ENCODE results near the gene OR2V1.
"Not testable (repeated sequence)": the region's sequence is repeated elsewhere in the genome, so short reads cannot be mapped to it uniquely, and the experiment has no call there.

Gene OR2V1

GRCh38 chr5:181160152-181160754 lies 29.3 kb upstream of the OR2V1 start:
- peak; percentile 33 to 53 for DNase-seq

DNA sequence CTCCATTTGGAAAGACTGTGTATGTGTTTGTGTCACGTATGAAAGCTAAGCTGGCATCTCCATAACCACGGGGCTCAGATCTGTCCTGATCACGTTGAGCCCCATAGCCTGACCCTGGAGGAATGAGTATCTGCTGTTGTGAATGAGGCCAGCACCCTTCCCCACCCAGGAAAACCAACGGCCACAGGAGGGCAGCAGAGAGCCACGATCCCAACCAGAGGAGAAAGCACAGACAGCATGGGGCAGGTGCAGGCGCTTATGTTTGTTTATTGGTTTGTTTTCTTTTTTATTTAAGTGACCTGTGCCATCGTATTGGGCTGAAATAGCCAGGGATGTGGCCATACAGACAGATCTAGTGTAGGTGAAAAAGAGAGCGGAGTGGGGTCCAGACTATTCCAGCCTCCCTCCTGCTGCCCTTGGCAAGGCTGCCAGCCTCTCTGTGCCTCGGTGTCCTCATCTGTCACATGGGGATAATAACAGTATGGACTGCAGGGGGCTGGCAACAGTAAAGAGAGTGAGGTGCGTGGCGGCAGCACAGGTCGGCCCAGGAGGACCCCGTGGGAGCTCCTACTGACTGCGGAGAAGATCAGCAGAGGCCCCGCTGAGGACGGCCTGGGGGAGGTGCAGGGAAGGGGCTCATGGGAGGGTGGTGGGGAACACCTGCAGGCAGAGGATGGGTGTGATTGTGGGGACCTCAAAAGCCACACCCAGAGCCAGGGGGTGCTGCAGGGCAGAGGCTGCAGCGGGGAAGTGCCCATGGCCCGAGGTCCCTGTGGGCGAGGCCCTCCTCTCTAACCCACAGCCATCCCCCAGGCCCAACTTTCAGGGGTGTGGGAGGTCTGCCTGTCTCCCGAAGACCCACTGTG lies 28.6 kb upstream of the OR2V1 start:
- peak in 1 of 2 experiments; percentile 63 for DNase-seq

GRCh38 chr5:181158869-181159268 lies 27.9 kb upstream of the OR2V1 start:
- DNase-seq: no peak

- DNase-seq: no peak
Measured at GRCh38 chr5:181156758-181157157, 25.8 kb upstream of the OR2V1 start.

DNA sequence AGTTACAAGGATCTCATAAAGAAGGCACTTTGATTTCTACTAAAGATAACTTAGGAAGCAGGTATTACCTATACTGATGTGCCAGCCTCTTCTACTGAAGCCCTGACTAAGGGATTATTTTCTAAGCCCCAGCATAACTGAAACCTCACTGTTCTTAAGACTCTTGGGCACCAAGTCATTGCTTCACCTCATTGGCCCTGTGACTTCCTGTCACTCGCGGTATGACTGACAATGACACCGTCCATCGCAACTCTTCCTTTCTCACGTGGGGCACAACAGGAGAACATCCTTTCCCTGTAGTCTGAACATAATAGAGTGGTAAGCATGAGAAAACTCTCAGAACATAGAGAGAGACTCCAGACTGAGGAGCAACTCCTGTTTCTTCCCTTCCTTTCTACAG lies 22.8 kb upstream of the OR2V1 start:
- no peak for DNase-seq

DNA sequence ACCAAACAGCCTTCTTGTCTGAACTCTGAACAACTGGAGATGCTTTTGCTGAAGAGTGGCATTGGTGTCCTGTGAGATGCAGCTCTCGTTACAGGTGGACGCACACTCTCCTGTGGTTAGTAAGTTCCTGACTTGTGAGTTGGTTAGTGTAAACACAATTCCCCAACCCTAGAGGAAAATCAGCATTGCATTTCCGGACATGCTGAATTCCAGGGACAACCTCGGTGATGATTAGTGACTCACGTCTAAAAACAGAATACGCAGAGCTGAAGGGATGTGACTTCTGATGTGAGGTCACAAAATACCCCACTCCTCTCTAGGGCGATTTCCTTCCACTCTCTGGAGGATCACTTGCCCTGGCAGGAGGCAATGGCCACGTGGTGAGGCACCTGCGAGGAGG lies 21.4 kb upstream of the OR2V1 start:
- no peak for DNase-seq

DNA sequence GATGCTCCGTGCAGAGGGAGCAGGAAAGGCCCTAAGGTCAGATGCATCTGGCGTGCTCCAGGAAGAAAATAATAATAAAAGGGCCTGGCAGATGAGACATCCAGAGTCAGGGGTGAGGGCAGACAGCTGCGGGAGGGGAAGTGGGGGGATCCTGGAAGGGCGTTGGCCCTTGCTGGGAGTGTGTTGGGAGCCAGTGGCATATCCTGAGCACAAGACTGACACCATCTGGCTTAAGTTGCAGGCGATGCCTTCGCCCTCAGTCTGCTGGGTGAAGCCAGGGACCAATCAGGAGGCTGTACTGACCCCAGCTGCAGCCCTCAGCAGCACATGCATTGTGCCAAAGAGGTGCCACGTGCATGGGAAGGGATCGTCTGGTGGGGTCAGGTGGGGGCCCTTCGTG lies 20.2 kb upstream of the OR2V1 start:
- DNase-seq: no peak

DNA sequence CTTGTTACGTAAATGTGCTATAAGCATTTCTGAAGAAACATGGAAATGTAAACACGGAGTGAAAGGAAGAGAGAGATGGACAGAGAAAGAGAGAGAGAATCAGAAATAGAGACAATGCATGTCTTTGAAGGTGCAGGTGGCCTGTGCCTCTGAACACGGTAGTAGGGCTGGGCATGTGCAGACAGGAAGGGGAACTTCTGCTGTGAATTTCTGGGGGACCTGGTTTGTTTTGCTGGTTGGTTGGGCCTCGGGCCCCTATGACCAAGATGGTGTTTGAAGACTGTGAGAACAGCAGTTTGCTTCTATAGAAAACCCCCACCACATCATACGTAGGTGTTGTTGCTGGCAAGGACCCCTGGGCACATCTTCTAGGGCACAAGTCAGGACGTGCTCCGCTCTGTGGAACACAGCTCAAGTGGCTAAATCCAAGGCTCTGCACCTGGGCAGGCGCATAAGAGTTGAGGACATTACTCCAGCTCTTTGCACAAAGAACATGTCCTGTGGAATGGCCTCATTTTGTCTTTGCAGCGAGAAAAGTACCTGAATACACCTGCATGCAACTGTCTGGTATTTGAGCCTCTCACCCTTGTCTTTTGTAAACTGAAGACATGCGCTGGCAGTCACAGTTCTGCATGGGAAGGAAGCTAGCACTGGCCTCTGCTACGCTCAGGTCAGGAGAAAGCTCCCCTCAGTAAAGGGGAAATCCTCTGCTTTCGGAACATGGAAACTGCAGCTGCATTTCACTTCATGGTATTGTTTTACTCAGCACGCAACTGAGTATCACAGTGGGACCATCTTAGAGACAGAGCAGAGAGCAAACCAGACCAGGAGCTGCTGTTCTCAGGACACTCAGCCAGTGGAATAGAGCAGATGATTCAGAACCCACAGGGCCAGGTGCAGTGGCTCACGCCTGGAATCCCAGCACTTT lies 19.1 kb upstream of the OR2V1 start:
- no peak for DNase-seq

- no peak for DNase-seq
Measured at GRCh38 chr5:181149355-181149754, 18.4 kb upstream of the OR2V1 start.

GRCh38 chr5:181146927-181147636 lies 16.1 kb upstream of the OR2V1 start, which contains the start of gene OR2V2:
OR2V2 (plus strand) TSS chr5:181147586; CDS start chr5:181154943, 7,357 bp downstream.
- DNase-seq: not testable (repeated sequence)

- DNase-seq: no peak
Measured at GRCh38 chr5:181145133-181145532, 14.2 kb upstream of the OR2V1 start.

DNA sequence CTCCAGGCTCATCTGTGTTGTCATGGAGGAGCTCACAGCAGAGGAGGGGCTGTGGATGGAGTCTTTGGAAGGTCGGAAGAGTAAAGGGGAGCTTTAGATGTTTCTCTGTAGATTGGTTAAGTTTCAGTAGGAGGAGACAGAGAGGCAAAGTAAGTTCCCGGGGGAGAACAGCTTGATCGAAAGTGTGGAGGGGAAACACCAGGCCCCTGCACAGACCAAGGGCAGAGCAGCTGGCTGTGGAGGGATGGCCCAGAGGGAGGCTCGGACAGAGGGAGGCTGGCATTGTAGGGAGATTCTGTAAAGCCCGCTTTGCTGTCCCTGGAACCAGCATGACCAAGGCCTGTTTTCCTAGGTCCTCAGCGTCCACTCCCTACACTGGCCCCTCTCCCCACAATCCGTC lies 11.1 kb upstream of the OR2V1 start:
- DNase-seq: no peak

DNA sequence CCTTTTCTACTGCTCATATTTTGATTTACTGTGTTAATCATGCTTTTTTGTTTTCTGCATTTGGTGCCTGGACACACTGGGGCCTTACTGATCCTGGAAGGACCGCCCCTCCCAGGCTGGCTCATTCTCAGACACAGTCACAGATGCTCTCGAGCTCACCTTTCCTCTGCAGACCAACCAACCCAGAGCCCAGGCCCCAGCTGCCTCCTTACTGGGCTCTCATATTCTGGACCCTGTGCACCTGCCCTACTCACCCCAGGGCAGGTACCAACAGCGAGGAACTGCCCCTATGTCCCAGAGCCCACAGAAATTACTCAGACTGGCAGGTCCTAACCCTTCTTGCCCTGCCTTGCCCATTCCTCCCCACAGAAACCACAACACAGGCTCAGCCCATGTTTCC lies 9.8 kb upstream of the OR2V1 start:
- no peak for DNase-seq

GRCh38 chr5:181138258-181138657 lies 7.3 kb upstream of the OR2V1 start:
- DNase-seq: no peak

- DNase-seq: no peak
Measured at GRCh38 chr5:181136361-181136955, 5.5 kb upstream of the OR2V1 start.

- no peak for DNase-seq
Measured at GRCh38 chr5:181134259-181134658, 3.3 kb upstream of the OR2V1 start.

GRCh38 chr5:181133610-181134231 lies 2.8 kb upstream of the OR2V1 start:
- no peak for DNase-seq

DNA sequence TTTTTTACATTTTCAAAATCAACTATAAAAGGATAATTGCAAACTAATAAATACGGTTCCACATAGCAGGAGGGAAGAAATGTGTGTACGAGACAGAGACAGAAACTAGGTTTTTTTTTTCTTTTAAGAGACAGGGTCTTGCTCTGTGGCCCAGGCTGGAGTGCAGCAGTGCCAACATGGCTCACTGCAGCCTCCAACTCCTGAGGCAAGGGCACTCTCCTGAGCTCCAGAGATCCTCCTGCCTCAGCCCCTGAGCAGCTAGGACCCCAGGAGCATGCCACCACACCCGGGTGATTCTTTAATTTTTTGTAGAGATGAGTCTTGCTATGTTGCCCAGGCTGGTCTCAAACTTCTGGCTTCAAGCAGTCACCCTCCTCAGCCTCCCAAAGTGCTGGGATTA lies 2.1 kb upstream of the OR2V1 start:
- DNase-seq: no peak

- no peak for DNase-seq
Measured at GRCh38 chr5:181131514-181131913, 545 bp upstream of the OR2V1 start.

GRCh38 chr5:181130081-181130480 lies 888 bp downstream of the OR2V1 start:
- not testable (repeated sequence) for DNase-seq

DNA sequence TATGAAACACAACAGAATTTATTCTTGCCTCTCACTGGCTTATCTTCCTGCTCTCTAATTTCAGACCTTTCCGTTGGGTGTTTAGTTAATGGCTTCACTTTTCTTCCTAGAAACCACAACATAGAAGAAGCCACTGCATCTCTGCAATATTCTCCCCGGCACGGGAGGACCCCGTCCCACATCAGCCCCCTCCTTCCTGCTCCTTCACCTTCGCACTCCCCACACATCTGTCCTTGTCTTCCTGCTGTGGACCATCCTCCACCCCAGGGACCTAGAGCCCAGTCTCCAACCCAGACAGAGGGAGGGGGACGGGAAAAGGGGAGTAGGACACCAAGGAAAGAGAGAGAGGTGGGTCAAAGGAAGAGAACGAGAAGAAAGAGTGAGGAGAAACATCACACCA lies 1.4 kb downstream of the OR2V1 start:
- no peak for DNase-seq

Data from cerebellar nuclear complex (tissue), 1 donor.